TTC549 (cell line): ENCODE measurements around the gene ADAMTS9.

ENCODE experiments used
- FAIRE-seq: peaks from 2 replicates; lab custom pipeline; 2012; peaks lifted over from hg19 to GRCh38; lab: Jason Lieb, UNC

Gene ADAMTS9, protein sequence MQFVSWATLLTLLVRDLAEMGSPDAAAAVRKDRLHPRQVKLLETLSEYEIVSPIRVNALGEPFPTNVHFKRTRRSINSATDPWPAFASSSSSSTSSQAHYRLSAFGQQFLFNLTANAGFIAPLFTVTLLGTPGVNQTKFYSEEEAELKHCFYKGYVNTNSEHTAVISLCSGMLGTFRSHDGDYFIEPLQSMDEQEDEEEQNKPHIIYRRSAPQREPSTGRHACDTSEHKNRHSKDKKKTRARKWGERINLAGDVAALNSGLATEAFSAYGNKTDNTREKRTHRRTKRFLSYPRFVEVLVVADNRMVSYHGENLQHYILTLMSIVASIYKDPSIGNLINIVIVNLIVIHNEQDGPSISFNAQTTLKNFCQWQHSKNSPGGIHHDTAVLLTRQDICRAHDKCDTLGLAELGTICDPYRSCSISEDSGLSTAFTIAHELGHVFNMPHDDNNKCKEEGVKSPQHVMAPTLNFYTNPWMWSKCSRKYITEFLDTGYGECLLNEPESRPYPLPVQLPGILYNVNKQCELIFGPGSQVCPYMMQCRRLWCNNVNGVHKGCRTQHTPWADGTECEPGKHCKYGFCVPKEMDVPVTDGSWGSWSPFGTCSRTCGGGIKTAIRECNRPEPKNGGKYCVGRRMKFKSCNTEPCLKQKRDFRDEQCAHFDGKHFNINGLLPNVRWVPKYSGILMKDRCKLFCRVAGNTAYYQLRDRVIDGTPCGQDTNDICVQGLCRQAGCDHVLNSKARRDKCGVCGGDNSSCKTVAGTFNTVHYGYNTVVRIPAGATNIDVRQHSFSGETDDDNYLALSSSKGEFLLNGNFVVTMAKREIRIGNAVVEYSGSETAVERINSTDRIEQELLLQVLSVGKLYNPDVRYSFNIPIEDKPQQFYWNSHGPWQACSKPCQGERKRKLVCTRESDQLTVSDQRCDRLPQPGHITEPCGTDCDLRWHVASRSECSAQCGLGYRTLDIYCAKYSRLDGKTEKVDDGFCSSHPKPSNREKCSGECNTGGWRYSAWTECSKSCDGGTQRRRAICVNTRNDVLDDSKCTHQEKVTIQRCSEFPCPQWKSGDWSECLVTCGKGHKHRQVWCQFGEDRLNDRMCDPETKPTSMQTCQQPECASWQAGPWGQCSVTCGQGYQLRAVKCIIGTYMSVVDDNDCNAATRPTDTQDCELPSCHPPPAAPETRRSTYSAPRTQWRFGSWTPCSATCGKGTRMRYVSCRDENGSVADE (N-terminal part only)

DNA sequence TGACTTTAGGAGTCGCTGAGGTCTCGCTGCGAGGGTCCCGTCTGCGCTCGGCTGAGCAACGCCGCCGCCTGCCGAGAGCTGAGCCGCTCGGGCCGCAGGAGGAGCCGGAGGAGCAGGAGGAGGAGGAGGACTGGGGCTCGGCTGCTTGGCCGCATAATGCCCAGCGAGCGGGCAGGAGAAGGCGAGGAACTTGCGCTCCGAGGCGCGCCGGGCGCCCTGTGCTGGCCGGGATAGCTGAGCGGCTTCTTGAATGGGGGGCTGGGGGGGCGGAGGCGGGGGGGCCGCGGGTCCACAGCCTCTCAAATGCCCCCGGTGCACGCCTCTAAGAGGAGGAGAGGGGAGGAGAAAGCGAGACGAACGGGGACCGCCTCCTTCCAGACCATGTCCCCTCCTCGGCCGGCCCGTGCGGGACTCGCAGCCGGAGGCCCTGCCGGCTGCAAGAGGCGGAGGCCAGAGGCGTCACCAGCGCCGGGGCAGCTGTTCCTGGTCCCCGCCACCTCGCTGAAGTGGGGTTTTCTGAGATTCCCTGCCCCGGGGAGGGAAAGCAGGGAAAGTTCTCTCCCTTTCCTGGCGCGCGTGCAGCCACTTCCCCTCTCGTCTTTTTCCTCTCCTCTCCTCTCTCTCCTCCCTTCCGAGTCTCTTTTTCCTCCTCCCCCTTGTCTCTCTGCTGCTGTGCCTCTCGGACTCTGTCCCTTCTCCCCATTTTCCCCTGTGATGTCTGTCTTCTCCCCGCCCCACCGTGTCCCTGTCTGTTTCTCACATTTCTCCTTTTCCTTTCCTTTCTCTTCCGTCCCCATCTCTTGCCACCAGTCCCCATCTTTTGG, at the start of gene ADAMTS9:
ADAMTS9 (minus strand) TSS at position 220 of the 824 bp plus-strand sequence. CDS start 343 bp downstream, outside the sequence.
- FAIRE-seq: no peak

DNA sequence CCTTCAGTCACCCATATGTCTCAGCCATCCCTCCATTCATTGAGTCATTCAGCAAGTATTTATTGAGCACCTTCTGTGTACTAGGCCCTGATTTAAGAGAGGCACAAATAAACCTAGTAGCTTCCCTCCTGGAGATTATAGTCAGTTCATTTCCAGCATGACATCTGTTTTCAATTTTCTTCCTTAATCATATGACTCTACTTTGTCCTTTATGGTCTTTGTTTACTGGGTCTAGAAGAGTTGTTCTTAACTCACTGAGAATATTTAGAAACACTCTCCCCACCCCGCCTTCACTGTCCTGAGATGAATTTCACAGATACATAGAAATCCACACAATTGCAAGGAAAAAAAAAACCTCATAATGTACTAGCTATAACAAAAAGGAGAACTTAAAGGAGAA, 44.8 kb upstream of the ADAMTS9 start:
- no peak for FAIRE-seq

DNA sequence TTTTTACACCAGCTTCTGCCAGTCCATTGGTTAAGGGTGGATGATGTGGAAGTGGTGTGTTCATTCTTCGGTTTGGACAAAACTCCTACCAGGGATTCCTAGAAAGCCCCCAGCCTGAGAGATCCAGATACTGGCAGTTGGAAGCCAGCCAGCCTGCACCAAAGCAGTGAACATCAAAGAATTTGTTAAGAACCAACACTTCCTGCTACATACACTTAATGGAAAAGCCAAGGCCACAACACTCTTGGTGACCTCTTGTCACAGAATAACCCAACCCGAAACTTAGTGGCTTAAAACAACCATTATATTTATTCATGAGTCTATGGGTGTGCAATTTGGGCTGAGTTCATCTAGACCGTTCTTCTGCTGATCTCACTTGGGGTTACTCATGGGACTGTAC, 42.9 kb upstream of the ADAMTS9 start:
- no peak for FAIRE-seq

DNA sequence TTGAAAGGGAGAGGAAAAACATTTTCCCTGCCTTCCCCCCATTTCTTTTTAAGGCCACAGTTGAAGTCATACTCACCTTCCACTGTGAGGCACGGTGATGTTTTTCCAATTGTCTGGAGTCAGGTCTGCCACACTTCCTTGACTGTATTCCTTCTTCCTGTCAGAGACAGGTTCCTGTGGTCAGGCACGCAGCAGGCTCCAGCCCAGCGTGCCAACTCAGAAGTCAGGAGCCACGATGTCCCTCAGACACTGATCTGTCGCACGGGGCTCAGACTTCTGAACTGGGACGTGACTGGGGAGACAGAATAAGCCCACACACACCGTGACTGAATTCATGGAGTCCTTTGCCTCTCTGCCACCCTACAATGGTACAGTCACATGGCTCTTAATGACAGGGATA, 41.2 kb upstream of the ADAMTS9 start:
- no peak for FAIRE-seq

DNA sequence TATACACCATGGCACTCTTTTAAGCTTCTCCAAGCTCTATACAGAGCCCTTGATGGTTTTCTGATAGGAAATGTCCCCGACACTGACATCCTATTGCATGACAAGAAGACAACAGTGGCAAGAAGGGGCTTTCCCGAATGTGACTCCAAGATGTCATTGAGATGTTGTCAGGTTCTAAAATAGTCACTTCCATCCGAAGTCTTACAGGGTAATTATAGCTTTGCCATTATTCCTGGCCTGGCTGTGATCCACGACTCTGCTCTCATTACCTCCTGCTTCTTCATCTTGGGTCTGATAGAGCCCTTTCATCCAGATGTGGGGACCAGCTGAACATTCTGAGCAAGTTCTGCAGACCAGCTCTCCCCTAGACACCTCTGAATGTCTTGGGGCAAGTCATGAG, 40.6 kb upstream of the ADAMTS9 start:
- no peak for FAIRE-seq

DNA sequence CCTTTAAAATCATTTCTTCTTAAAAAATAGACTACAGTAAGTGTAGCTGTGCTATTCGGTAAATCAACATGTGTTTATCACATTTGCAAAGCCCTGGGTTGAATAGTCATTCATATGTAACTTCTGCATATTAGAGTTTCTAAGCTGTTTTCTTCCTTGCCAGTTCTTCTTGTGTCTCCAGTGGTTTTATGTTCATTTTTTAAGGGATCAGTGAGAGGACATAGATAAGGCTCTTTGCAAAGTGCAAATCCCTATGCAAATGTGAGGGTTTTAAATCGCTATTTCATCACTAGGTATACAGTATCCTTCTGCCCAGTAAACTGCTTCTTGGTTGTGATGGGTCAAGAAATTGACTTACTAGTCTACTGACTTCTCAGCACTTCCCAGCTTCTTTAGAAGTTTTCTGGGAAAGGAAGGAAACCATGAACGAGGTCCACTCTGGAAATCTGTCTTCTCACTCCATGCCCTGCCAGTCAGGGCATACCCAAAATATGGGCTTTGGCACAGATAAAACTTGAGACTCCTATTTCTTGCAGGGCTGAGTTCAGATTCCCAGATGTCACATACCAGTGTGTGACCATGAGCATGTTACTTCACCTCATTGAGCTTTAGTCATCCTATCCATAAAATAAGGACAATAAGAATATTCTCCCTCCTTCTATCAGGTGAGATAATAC, 38.8 kb upstream of the ADAMTS9 start:
- FAIRE-seq: no peak

DNA sequence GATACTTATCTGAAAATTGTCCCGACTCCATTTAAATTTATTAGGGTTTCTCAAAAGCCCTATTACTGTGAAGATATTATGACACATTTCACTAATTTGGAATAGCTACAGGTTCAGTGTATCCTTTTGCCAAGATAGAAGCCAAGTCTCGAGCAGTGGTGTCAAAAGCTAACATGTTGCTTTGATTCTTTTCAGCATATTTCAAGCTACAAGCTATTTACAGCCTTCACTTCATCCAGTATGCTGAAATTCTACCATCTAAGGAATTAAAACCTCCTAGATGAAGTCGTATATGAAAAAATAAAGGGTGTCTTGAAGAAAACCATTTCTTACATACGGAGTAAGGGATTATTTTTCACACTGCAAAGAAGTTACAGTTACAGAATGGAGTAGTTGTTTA, 31.2 kb upstream of the ADAMTS9 start:
- FAIRE-seq: no peak

DNA sequence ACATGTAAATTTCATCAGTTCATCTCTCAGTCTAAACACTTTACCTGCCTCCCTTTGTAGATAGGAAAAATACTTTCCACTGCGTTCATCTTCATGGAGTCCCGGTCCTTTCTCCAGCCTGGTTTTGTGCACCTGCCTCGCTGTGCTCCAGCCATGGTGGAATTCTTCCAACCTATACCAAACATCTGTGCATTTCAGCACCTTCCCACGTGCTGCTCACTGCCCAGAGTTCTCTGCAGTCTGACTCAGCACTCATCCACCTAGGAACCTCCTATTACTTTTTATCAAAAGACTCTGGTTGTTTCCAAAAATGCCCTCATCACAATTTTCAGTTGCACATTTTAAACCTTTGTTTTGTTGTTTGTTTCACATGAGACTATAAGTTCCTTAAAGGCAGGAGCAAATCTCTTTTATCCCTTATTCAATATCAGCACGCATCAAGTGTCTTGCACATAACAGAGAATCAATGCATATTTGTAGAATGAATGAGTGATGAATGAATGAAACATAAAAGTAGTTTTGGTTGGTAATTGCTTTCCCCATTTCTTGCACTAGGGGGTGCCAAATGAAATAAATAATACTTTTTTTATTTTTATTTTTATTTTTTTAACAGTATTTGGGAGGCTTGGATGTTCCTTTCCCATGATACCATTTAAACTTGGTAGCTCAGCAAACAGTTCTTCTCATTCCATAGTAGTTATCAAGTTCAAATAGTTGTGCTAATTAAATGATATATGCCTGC, 30.2 kb upstream of the ADAMTS9 start:
- no peak for FAIRE-seq

DNA sequence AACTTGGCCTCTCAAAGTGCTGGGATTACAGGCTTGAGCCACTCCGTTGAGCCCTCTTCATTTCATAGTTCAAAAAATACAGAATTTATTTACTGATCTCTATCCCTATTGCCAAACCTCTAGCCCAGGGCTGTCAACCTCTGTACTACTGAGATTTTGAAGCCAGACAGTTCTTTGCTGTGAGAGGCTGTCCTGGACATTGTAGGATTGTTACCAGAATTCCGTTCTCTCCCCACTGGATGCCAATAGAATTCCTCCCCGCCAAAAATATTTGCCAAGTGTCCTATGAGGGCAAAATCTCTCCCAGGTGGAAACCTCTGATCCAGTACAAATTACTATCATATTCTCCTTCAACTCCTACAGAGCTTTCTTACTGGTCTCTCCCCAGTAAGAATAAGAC, 29.6 kb upstream of the ADAMTS9 start:
- no peak for FAIRE-seq

DNA sequence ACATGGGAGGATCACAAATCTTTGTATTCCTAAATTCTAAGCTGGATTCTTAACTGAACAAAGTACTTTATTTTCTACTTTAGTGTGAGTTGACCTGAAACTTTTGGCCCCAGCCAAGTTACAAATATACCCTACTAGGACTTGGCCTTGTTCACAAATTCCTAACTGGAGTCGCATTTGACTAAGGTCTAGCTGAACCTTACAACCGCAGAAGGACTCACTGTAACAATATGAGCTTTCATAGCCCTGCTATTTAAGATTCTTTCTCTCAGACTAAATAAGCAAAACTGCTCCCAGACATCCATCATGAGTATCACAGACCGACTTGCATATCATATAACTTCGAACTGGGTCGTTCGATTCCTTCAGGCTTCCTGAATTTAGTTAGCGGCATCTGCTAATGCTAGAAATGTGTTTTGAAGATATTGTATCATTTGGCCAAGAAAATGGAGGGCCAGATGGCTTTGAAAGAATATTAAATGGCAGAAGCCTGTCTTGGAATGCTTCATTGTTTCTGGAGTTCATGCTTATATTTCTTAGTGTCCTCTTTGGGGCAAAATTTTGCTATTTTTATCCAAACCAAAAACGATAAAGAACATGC, 28.4 kb upstream of the ADAMTS9 start:
- no peak for FAIRE-seq

DNA sequence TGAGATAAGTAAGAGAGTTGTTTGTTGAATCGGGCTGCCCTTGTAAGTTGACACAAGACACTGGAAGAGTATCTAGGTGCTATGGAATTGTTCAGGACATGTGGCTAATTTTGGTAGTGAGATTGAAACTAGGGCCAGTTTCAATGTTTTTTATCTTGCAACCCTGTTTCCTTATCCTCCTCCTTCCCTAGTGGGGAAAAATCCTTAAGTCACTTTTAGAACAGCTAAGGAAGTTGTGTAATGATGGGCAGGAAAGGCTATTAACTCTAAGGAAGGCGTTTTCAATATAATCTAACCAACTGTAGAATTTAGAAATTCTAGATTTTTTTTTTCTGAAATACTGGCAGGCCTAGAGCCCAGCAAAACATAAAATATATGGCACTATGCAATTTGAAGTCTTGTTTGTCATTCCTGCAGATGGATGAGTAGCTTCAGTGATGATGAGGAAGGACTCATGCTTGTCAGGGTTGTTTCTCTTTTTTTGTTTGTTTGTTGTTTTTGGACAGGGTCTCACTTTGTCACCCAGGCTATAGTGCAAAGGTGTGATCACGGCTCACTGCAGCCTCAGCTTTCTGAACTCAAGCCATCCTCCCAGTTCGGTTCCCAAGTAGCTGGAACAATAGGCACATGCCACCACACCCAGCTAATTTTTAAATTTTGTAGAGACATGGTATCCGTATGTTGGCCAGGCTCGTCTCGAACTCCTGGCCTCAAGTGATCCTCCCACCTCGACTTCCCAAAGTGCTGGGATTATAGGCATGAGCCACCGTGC, 27.6 kb upstream of the ADAMTS9 start:
- FAIRE-seq: no peak

DNA sequence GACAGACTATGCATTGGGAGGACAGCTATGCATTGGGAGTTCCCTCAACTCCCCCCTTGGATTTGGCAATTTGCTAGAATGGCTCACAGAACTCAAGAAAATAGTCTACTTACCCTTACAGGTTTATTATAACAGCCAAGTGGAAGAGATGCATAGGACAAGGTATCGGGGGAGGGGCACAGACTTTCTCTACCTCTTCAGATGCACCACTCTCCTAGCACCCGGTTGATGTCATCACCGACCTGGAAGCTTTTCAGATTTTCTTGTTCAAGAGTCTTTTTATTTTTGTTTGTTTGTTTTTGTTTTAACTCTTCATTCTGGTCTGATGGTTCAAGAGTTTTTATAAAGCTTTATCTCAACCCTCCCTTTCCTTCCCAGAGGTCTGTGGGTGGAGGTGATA, 20.7 kb upstream of the ADAMTS9 start:
- FAIRE-seq: no peak

DNA sequence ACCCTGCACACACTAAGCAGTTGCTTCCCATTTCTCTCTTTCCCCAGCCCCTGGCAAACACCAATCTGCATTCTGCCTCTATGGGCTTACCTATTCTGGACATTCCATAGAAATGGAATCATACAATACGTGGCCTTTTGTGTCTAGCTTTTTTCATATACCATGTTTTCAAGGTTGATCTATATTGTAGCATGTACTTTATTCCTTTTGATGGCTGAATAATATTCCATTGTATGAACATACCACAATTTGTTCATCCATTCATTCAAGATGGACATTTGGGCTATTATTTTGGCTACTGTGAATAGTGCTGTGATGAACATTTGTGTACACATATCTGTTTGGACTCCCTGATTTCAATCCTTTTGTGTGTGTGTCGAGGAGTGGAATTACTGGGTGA, 18.1 kb upstream of the ADAMTS9 start:
- FAIRE-seq: no peak

DNA sequence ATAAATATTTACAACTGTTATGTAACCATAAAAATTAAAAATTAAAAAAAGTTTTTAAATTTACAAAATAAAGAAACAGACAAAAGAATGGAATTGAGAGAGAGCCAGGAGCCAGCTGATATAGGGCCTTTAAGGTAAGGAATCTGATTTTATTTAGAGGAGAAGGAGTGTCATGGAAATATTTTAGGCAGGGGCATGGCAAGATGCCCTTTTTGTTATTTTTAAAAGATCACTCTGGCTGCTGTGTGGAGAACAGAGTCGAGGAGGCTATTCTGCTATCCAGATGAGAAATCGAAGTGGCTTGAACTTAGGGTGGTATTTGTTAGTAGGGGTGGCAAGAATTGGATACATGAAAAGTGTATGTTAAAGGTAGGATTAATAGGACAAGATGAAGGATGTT, 9.1 kb upstream of the ADAMTS9 start:
- FAIRE-seq: no peak

DNA sequence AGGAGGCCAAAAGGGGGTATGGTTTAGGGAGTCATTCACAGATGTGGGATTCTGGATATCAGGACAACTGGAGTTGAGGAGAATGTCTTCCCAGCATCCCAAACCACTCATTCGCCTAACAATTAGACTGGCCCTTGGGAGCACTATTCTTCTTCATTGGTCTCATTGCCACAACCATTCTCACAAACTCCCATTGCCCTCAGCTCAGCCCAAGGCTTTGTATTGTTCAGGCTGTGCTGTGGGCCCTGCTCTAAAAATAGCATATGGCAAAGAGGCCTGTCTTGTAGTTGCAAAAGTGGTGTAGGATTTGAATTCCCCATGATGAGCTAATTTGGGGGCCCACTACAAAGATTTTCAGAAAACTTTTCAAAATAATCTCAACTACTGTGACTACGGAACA, 6.3 kb upstream of the ADAMTS9 start:
- FAIRE-seq: no peak

DNA sequence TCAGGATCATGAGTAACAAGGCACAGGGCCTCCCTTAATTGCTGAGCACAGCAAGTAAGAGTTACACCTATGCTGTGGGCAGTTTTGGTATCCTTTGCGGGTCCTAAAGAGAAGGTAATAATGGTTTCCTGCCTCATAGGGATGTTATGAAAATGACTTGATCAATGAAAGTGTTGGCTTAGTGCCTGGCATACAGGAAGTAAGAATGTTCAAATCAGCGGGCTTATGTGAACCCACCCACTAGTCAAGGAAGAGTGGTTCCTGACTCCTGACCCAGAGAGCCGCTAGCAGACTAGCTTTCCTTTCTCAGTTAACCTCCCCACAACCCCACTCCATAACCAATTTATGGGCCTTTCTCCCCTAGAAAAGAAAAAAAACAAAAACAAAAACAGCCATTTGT, 5.2 kb upstream of the ADAMTS9 start:
- no peak for FAIRE-seq

DNA sequence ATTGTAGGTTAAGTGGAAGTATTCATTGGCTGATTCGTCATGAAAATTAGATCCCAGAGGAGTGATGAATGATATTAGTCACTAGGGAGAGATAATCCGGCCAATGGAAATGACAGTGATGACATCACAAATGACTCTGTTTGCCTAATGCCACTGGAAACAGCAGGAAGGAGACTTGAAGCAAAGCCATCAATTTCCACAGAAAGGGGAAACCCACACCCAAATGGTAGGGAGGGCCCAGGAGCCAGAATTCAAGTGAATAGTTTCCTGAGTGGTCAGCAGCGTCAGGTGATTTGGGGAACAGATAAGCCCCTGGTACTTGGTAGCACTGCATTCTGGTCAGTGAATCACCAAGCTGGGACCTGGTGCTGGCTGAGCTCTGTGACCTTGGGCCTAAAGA, 3.3 kb upstream of the ADAMTS9 start:
- no peak for FAIRE-seq

DNA sequence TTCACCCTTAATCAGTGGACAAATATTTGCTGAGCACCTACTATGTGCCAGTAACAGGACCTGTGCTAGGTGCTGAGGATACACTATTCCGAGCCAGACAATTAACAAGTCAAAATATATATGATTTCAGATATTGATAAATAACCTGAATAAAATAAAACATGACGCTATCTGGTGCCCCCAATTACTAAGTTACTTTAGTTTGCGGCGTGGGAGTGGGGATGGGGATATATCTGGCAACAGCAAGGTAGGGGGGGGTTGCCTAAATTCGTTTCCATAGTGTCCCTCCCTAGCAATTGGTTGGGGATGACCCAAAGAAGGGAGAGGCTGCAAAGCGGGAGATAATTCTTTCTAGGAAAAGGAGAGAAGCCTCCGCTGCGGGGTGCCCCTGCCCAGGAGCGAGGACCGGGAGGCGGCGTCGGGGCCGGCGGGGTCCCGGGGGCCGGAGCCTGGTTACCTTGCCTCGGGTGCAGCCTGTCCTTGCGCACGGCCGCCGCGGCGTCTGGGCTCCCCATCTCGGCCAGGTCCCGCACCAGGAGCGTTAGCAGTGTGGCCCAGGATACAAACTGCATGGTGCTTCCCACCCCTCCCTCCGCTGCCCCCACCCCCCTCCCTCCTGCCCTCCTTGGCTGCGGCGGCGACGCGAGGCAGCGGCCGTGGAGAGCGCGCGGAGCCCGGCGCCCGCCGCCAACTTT, 567 bp downstream of the ADAMTS9 start:
- FAIRE-seq: no peak

DNA sequence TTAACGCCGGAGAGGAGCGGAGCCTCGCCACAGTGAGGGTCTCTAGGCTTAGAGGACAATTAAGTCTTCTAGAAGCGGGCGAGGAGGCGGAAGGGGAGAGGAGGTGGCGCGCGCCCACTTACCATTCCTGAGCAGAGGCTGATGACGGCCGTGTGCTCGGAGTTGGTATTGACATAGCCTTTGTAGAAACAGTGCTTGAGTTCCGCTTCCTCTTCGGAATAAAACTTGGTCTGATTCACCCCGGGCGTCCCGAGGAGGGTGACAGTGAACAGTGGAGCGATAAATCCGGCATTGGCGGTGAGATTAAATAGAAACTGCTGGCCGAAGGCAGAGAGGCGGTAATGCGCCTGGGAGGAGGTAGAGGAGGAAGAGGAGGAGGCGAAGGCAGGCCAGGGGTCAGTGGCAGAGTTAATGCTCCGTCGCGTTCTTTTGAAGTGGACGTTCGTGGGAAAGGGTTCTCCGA, 1.3 kb downstream of the ADAMTS9 start:
- no peak for FAIRE-seq
